GM18868 (cell line): Measurements from ENCODE around the gene ZNF862.

Experiments used
- ATAC-seq: cut with Tn5 transposase; IDR thresholded peaks from one replicate; pipeline ENCODE4 v1.9.1; 2021; ENCODE audit warnings: mild to moderate bottlenecking, moderate library complexity; ENCODE audit not compliant: unreplicated experiment

The ZNF862 gene

GRCh38 chr7:149839933-149840332 is 1.8 kb downstream of the ZNF862 start:
- no peak for ATAC-seq

GRCh38 chr7:149843566-149843965 is 5.4 kb downstream of the ZNF862 start:
- ATAC-seq, result no peak

- no peak for ATAC-seq
These were observed 6.3 kb downstream of the ZNF862 start for GRCh38 chr7:149844445-149844844.

- ATAC-seq, result no peak
These were observed 7.2 kb downstream of the ZNF862 start for GRCh38 chr7:149845257-149845980.

- no peak for ATAC-seq
These were observed 7.8 kb downstream of the ZNF862 start for GRCh38 chr7:149846021-149846420.

- peak; percentile 91 for ATAC-seq
These were observed 8.4 kb downstream of the ZNF862 start for GRCh38 chr7:149846436-149847046.

- ATAC-seq, result no peak
These were observed 11.0 kb downstream of the ZNF862 start for GRCh38 chr7:149849174-149849573.

GRCh38 chr7:149850007-149850594 is 11.9 kb downstream of the ZNF862 start:
- ATAC-seq, result no peak

- no peak for ATAC-seq
These were observed 12.5 kb downstream of the ZNF862 start for GRCh38 chr7:149850716-149851115.

- ATAC-seq, result no peak
These were observed 13.3 kb downstream of the ZNF862 start for GRCh38 chr7:149851449-149851848.

GRCh38 chr7:149853157-149853556 is 15.0 kb downstream of the ZNF862 start:
- no peak for ATAC-seq

- ATAC-seq, result no peak
These were observed 16.6 kb downstream of the ZNF862 start for GRCh38 chr7:149854611-149855360.

- ATAC-seq, result no peak
These were observed 17.5 kb downstream of the ZNF862 start for GRCh38 chr7:149855361-149856305.

GRCh38 chr7:149856583-149856982 is 18.4 kb downstream of the ZNF862 start:
- ATAC-seq, result no peak

- ATAC-seq, result no peak
These were observed 21.2 kb downstream of the ZNF862 start for GRCh38 chr7:149859369-149859768.

GRCh38 chr7:149859876-149860275 is 21.7 kb downstream of the ZNF862 start:
- ATAC-seq, result no peak

- ATAC-seq, result no peak
These were observed 22.9 kb downstream of the ZNF862 start for GRCh38 chr7:149860821-149861727.

- no peak for ATAC-seq
These were observed 23.5 kb downstream of the ZNF862 start for GRCh38 chr7:149861728-149862045.

- no peak for ATAC-seq
These were observed 24.0 kb downstream of the ZNF862 start for GRCh38 chr7:149862156-149862555.

- no peak for ATAC-seq
These were observed 25.3 kb downstream of the ZNF862 start for GRCh38 chr7:149863500-149863899.
